Erythroblast (primary cell): ENCODE measurements around the gene ZMYM4.
"Not testable (repeated sequence)": the region's sequence is repeated elsewhere in the genome, so short reads cannot be mapped to it uniquely, and the experiment has no call there.

Source experiments
- GATA1 ChIP-seq: IDR thresholded peaks from 2 replicates; pipeline ENCODE4 v1.6.1; 2011; ENCODE audit warnings: low read depth, mild to moderate bottlenecking, control low read depth, low read length, moderate library complexity
- POLR2A ChIP-seq: IDR thresholded peaks from 2 replicates; pipeline ENCODE4 v1.6.1; 2011; ENCODE audit warnings: mild to moderate bottlenecking, low read length

DNA sequence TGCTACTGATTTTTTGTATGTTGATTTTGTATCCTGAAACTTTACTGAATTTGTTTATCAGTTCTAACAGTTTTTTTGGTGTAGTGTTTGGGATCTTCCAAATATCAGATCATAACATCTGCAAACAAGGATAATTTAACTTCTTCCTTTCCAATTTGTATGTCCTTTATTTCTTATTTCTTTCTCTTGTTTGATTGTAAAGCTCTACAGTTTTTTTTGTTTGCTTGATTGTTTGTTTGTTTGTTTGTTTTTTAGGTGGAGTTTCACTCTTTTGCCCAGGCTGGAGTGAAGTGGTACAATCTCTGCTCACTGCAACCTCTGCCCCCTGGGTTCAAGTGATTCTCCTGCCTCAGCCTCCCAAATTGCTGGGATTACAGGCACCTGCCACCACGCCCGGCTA is 31.7 kb upstream of the ZMYM4 start:
- not testable (repeated sequence) for TF ChIP-seq POLR2A, GATA1
